Measurements from ENCODE around the gene OR2A12. TPM values are rescaled to one million over a fixed set of nuclear protein-coding genes. Genes with fewer than 3 reads are reported as not detected.
"Not testable (repeated sequence)": the region's sequence is repeated elsewhere in the genome, so short reads cannot be mapped to it uniquely, and the experiment has no call there.

OR2A12 gene
- total RNA-seq, 4 donors from 2014 or later = not detected

GRCh38 chr7:144049491-144049890 lies 36.6 kb upstream of the OR2A12 start:
- Histone ChIP-seq H3K36me3 (no peaks in the 10 kb centered on the region), H3K27me3 (no peaks in the 10 kb centered on the region), H3K27ac (no peak overlapping the region), H3K4me1 (no peaks in the 10 kb centered on the region), H3K4me3 (no peak overlapping the region), H3K9me3 (no peaks in the 10 kb centered on the region)
- no peak for DNase-seq (ENCODE audit: low spot score in 2 of 2)
- TF ChIP-seq EP300 (IDR thresholded peaks at IDR 0.05) (no peak), POLR2AphosphoS5 (IDR thresholded peaks at IDR 0.05) (no peak), CTCF (IDR thresholded peaks at IDR 0.05) (no peak), POLR2A (IDR thresholded peaks at IDR 0.05) (no peak)
- 58% methylated on average over 2 of the region's 2 CpGs for WGBS

GRCh38 chr7:144050093-144050492 lies 36.0 kb upstream of the OR2A12 start:
- no peak for DNase-seq (ENCODE audit: low spot score in 2 of 2)
- H3K4me1 ChIP-seq = no peaks in the 10 kb centered on the region
- no peaks in the 10 kb centered on the region for H3K36me3 ChIP-seq
- no peak overlapping the region for H3K4me3 ChIP-seq
- TF ChIP-seq CTCF (IDR thresholded peaks at IDR 0.05) (no peak), POLR2A (IDR thresholded peaks at IDR 0.05) (no peak), EP300 (IDR thresholded peaks at IDR 0.05) (no peak), POLR2AphosphoS5 (IDR thresholded peaks at IDR 0.05) (no peak)
- H3K27ac ChIP-seq = no peak overlapping the region
- 62% methylated on average over 3 of the region's 3 CpGs for WGBS
- no peaks in the 10 kb centered on the region for H3K27me3 ChIP-seq
- H3K9me3 ChIP-seq = no peaks in the 10 kb centered on the region

- H3K27ac ChIP-seq; H3K36me3 ChIP-seq; H3K4me1 ChIP-seq; H3K4me3 ChIP-seq; DNase-seq (ENCODE audit: low spot score in 2 of 2); H3K9me3 ChIP-seq; H3K27me3 ChIP-seq: not testable (repeated sequence)
- WGBS = 94% methylated on average over 8 of the region's 8 CpGs
Measured at GRCh38 chr7:144050884-144051283, 35.2 kb upstream of the OR2A12 start.

- no peak overlapping the region for H3K4me3 ChIP-seq
- H3K27ac ChIP-seq = no peak overlapping the region
- H3K36me3 ChIP-seq = no peaks in the 10 kb centered on the region
- no peaks in the 10 kb centered on the region for H3K27me3 ChIP-seq
- WGBS = 85% methylated on average over 3 of the region's 3 CpGs
- no peaks in the 10 kb centered on the region for H3K9me3 ChIP-seq
- H3K4me1 ChIP-seq = no peaks in the 10 kb centered on the region
- DNase-seq (ENCODE audit: low spot score in 2 of 2) = no peak
- TF ChIP-seq POLR2A (IDR thresholded peaks at IDR 0.05) = no peak
Measured at GRCh38 chr7:144057954-144058353, 28.1 kb upstream of the OR2A12 start.

GRCh38 chr7:144063710-144064109 lies 22.4 kb upstream of the OR2A12 start:
- Histone ChIP-seq H3K27me3 (no peaks in the 10 kb centered on the region), H3K4me1 (no peaks in the 10 kb centered on the region), H3K9me3 (no peaks in the 10 kb centered on the region), H3K4me3 (no peak overlapping the region), H3K27ac (no peak overlapping the region), H3K36me3 (no peaks in the 10 kb centered on the region)
- DNase-seq (ENCODE audit: low spot score in 2 of 2) = no peak
- WGBS = 43% methylated on average over 3 of the region's 3 CpGs
- TF ChIP-seq POLR2AphosphoS5 (IDR thresholded peaks at IDR 0.05) (no peak), POLR2A (IDR thresholded peaks at IDR 0.05) (no peak), EP300 (IDR thresholded peaks at IDR 0.05) (no peak), CTCF (IDR thresholded peaks at IDR 0.05) (no peak)

GRCh38 chr7:144069511-144069910 lies 16.6 kb upstream of the OR2A12 start, which contains the start of gene OR2A25:
OR2A25 (plus strand) TSS chr7:144069811; CDS start chr7:144074220, 4,409 bp downstream.
- H3K4me1 ChIP-seq = no peaks in the 10 kb centered on the region
- no peaks in the 10 kb centered on the region for H3K36me3 ChIP-seq
- TF ChIP-seq CTCF (IDR thresholded peaks at IDR 0.05) (no peak), POLR2A (IDR thresholded peaks at IDR 0.05) (no peak), EP300 (IDR thresholded peaks at IDR 0.05) (no peak), POLR2AphosphoS5 (IDR thresholded peaks at IDR 0.05) (no peak)
- no peak within 1 kb of the TSS for H3K4me3 ChIP-seq
- H3K27ac ChIP-seq = no peak within 1 kb of the TSS
- no peaks in the 10 kb centered on the region for H3K27me3 ChIP-seq
- WGBS = 78% methylated on average over 1 of the region's 1 CpG
- H3K9me3 ChIP-seq = no peaks in the 10 kb centered on the region
- DNase-seq (ENCODE audit: low spot score in 2 of 2) = no peak
